PFSK-1 (cell line): Measurements from ENCODE around the gene NARS2.

ENCODE experiments used
- FOXP2 ChIP-seq: optimal IDR thresholded peaks from 2 replicates; pipeline ENCODE3; 2011; ENCODE audit warnings: borderline replicate concordance, control low read depth, inconsistent platforms; ENCODE audit not compliant: insufficient read depth; ENCODE audit errors: extremely low read length, extremely low read depth
- POLR2AphosphoS5 ChIP-seq: IDR thresholded peaks from 2 replicates; pipeline ENCODE4 v1.6.1; 2012; ENCODE audit warnings: low read depth, mild to moderate bottlenecking, control low read depth, low read length, moderate library complexity
- REST ChIP-seq, 2 experiments: IDR thresholded peaks; 2 replicates each; pipeline versions ENCODE4 v1.6.1 to v1.8.0; 2011 to 2012; ENCODE audit warnings: low read depth in 2 of 2, low read length in 2 of 2, control low read depth in 1 of 2, inconsistent platforms in 1 of 2, mild to moderate bottlenecking in 1 of 2, moderate library complexity in 1 of 2; ENCODE audit not compliant: insufficient read depth in 1 of 2
- SIN3A ChIP-seq: IDR thresholded peaks from 2 replicates; pipeline ENCODE4 v1.6.1; 2012; ENCODE audit warnings: mild to moderate bottlenecking, low read length, moderate library complexity, borderline replicate concordance; ENCODE audit not compliant: insufficient read depth
- TAF1 ChIP-seq: IDR thresholded peaks from 2 replicates; pipeline ENCODE4 v1.6.1; 2012; ENCODE audit warnings: low read length, control low read depth, borderline replicate concordance; ENCODE audit not compliant: insufficient read depth

DNA sequence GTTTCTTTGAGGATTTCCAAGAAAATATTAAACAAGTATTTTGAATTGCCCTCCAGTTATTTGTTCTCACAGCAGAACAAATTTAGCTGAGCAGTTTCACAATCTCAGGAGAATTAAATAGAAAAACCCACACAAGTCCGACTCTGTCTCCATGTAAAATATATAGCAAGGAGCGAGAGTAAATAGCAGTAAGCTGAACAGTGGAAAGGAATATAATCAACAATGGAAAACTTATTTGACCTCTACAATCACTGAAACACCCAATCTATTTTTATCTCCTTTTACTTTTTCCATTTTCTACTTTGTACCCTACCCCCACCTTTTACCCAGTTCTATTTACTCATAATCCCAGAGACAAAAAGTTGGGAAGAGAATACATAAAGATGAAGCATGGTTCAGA, 34.4 kb downstream of the NARS2 start:
- TF ChIP-seq POLR2AphosphoS5 (no peak), REST (IDR thresholded peaks at IDR 0.05; ENCODE audit: insufficient read depth in 1 of 2, low read depth in 2 of 2, low read length in 2 of 2) (no peak), FOXP2 (no peak), TAF1 (no peak), SIN3A (no peak)
